T-helper 2 cell (primary cell): ENCODE data around the gene MYO7A.

ENCODE experiments used
- DNase-seq, 5 experiments: peaks; one replicate each; pipeline versions ENCODE4 v3.0.0 to v3.0.0-alpha.2; 2012 to 2022

The MYO7A gene

GRCh38 chr11:77093056-77093891, 34.8 kb upstream of the MYO7A start:
- no peak for DNase-seq

- no peak for DNase-seq
These were observed 33.8 kb upstream of the MYO7A start for GRCh38 chr11:77093987-77094840.

DNA sequence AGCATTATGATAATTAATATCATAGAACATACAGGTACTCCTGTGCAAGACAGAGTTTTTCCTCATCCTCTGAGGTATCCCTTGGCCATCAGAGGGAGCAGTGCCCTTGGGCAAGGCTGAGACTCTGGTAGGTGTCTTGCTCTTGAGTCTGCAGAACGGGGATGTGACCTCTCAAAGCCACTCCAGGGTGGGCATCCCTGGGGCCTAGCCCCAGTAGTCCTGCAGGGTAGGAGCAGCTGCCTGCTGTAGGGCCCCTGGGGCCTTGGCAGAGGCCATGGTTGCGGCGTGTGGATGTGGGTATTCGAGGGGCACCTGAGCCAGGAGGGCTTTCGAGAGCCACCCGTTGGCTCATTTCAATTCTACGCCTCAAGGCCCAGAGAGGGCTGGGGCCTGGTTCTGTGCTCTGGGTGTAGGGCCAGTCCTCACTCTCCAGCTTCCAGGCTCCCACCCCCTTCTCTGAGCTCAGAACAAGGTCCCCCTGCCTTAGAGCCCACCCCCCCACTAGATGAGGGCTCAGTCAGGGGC, 33.1 kb upstream of the MYO7A start:
- no peak for DNase-seq

- DNase-seq: no peak
These were observed 32.2 kb upstream of the MYO7A start for GRCh38 chr11:77095551-77096490.

DNA sequence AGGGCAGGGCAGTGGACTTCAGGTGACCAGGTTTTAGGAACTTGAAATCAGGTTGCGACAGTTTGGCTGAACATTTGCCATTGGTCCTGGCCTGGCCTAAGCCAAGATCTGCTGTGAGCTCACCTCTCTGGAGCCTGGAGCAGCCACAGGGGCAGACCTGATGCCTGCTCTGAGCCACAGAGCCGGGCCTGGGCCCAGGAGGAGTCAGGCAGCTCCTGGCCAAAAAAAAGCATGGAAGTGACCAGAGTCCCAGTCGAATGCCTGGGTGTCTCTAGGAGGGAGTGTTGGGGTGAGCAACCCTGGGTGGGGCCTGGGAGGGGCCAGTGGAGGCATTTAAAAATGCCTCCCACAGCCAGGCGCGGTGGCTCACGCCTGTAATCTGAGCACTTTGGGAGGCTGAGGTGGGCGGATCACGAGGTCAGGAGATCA, 31.4 kb upstream of the MYO7A start:
- DNase-seq: no peak

DNA sequence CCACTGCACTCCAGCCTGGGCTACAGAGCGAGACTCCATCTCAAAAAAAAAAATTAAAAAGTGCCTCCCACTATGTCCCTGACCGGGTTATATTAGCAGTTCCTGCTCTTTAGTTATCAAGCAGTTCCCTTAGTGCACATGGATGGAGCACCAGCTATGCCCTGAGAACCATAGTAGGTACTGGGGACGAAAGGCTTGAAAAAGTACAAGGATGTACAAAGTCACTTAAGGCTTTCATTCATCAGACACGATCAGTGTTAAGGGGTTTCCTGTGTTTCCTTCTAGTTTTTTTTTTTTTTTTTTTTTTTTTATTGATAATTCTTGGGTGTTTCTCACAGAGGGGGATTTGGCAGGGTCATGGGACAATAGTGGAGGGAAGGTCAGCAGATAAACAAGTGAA, 30.9 kb upstream of the MYO7A start:
- peak in 1 of 5 experiments; percentile 22 for DNase-seq

- DNase-seq: no peak
These were observed 27.6 kb upstream of the MYO7A start for GRCh38 chr11:77100166-77101042.

DNA sequence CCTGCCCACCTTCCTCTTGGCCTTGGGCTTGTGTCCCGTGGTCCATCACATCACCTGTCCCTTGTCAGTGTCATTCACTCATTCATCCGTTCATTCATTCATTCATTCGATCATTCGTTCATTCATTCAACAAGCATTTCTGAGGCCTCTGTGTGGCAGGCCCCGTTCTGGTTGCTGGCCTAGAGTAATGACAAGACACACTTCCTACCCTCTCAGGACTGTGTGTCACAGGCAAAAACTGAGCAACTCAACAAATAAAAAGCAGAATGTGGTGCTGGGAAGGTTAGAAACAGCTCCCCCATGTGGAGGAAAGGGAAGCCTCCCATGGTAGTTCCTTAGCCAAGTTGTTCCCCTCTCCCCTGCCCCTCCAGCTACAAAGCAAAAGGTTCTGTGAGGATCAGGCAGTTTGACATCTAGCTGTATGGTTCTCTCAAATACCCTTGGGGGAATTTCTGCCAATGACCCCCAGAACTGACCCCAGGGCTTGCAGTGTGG, 27.0 kb upstream of the MYO7A start:
- peak in 1 of 5 experiments; percentile 24 for DNase-seq

DNA sequence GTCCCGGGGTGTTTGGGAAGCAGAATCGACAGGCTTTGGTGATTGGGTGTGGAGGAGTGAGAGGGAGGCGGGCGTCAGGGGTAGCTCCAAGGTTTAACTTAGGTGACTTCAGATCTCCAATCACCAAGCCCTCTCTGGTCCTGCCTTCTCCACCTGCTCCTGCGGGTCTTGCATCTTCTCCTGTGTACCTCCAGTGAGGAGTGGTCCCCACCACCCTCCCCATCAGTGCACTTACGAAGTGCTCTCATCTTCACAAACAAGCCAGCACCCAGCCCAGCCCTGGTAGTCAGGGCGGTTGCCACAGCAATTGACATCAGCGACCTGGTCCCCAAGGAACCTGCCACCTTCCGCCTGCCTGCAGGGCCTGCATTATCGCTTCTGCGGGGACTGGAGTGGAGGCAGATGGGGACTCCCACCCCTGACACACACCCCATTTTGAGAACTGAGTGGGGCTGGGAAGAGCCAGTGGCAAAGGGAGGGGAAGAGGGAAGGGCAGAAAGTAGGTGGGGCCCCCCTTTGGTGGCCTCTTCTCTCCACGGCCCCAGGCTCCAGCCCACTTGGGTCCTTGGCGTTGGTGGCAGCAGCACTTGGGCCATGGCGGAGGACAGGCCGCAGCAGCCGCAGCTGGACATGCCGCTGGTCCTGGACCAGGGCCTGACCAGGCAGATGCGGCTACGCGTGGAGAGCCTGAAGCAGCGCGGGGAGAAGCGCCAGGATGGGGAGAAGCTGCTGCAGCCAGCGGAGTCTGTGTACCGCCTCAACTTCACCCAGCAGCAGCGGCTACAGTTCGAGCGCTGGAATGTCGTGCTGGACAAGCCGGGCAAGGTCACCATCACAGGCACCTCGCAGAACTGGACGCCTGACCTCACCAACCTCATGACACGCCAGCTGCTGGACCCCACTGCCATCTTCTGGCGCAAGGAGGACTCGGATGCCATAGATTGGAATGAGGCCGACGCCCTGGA, 25.5 kb upstream of the MYO7A start, which contains the start of gene OMP:
Gene OMP (plus strand): TSS at position 595 of the 965 bp plus-strand sequence. CDS start 0 bp downstream, at position 595.
- DNase-seq: no peak

DNA sequence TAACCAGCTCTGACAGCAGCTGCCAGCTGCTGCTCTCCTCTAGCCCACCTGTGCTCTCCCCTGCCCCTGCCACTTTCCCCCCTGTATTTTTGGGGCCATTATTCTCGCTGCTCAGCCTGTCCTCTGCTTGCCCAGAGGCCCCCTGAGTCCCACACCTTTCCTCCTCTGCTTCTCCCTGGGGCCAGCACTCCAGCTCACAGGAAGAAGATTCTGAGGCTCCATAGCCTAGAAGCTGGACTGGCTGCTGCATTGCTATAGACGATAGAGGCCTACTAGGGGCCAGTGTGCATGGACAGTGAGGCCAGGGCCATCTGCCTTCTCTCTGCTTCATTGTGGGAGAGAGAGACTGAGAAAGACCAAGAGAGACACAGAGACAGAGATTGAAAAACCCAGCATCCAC, 24.7 kb upstream of the MYO7A start:
- no peak for DNase-seq

GRCh38 chr11:77104727-77105126, 23.3 kb upstream of the MYO7A start:
- no peak for DNase-seq

DNA sequence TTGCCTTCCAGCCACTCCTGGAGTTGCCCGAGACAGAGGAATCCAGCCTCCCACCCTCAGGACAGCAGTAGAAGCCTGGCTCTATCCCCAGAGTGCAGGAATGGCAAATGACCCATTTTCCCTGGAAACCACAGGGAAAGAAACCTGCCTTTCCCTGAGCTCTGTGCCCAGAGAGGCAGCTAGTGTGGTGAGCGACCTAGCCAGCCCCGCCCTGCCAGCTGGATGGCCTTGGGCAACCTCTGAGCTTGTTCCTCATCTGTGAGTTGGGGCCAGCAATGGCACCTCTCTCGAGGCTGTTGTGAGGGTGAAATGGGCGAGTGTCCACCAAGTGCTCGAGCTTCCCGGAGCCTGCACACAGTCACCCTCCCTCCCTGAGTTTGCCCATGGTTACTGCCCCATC, 21.7 kb upstream of the MYO7A start:
- no peak for DNase-seq

GRCh38 chr11:77106759-77107158, 21.3 kb upstream of the MYO7A start:
- no peak for DNase-seq

DNA sequence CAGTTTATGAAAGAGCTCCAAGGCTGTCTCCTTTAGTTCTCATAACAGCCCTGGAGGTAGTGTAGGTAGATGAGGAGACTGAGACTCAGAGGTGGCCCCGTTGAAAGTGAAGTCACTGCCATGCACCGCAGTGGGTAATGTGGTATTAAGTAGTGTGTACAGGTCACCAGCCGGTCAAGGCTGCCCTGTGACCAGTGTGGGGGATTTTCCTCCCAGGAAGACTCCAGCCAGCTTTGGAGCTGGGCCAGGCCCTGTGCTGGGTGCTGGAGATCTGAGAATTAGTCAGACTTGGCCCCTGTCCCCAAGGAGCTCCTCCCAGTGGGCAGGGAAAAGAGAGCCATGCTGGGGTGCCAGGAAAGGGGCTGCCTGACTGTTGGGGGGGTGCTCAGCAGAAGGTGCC, 20.1 kb upstream of the MYO7A start:
- DNase-seq: no peak

GRCh38 chr11:77108436-77108835, 19.6 kb upstream of the MYO7A start:
- DNase-seq: no peak

- DNase-seq: no peak
These were observed 18.6 kb upstream of the MYO7A start for GRCh38 chr11:77109236-77110019.

DNA sequence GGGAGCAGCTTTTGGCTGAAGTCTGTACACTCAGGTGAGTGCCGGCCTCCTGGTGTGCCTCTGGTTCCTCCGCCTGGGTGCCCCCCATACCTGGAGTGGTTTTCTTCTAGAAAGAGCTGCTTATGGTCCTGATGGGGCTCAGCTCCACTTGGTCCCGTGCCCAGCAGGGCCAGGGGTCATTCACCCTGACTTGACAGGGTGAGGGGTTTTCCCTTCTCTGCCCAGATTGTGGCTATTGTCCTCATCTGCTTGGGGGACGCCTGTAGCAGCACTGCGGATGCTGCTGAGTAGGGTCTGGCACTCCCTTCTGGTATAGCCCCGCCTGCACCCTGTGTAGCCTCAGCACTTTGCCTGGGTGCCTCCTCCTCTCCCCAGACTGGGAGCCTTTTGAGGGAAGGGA, 17.2 kb upstream of the MYO7A start:
- DNase-seq: no peak

- no peak for DNase-seq
These were observed 16.8 kb upstream of the MYO7A start for GRCh38 chr11:77111277-77111676.

GRCh38 chr11:77111946-77112345, 16.1 kb upstream of the MYO7A start:
- DNase-seq: no peak
